COLO668 (cell line): ENCODE data around the gene GLT1D1.
"Not testable (repeated sequence)": the region's sequence is repeated elsewhere in the genome, so short reads cannot be mapped to it uniquely, and the experiment has no call there.

Experiments used
- DNase-seq: peaks from one replicate; lab custom pipeline; 2025; ENCODE audit not compliant: unreplicated experiment; lab: John Stamatoyannopoulos, UW

GLT1D1 gene

DNA sequence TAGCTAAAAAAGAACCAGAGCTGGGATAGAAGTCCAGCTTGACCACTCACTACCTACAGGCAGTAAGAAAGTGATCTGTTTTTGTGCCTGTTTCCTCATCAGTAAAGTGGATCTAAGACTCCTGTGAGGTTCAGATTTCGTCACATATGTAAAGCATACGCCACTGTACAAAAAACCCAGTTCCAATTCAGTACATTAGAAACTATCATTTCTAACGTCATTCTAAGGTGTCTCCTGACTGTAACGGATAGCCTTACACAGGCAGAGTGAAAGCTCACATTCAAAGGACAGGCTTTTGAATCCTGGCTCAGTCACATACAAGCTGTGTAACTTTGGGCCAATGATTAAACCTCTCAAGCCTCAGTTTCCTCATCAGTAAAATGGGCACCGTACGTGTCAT is 33.0 kb upstream of the GLT1D1 start:
- DNase-seq = no peak

DNA sequence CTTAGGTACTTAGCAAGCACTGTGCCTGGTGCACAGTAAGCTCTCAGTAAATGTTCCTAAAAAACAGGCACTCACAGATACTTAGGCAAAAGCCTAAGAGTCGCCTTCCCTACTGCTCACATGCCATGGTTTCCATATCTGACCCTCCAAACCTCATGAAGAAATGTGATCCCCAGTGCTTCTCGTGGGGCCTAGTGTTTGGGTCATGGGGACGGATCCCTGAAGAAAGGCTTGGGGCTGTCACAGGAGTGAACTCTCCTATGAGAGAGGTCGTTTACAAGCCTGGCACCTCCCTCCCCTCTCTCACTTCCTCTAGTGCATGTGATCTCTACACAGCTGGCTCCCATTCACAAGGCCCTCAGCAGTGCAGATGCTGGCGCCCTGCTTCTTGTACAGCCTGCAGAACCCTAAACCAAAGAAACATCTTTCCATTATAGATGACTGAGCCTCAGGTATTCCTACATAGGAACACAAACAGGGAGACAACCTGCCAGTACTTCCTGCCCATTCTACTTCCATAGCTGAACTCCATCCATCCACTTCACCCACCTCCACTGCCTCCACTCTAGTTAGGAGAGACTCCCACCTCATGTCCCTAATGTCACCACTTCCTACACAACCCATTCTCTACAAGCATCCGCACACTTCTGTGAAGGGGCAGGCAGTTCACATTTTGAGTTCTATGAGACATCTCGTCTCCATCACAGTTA is 32.4 kb upstream of the GLT1D1 start:
- peak; percentile 6 for DNase-seq

DNA sequence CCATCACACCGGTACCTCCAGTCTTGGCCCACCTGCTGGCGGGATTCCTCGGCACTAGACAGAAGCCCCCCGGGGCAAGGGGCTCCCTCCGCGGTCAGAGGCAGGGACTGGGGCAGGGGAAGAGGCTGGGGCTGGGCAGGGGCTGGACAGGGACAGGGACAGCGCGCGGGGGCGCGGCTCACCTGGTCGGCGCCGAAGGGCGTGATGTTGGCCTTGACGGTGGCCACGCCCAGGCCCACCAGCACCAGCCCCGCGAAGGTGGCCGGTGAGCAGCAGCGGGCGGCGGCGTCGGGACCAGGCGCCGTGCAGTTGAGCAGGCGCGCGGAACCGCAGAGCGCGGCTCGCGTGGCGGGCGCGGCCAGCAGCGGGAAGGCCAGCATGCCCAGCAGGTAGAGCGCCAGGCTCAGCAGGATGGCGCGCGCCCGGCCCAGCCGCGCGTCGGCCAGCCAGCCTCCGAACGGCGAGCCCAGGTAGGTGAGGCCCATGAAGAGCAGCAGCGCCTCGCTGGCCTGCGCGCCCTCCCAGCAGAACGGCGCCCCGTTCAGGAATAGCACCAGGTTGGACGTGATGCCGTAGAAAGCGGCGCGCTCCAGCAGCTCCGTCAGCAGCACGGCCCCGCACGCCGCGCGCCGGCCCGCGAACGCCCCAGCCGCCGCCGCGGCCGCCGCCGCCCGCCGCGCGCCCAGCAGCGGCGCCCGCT is 29.9 kb upstream of the GLT1D1 start:
- peak; percentile 60 for DNase-seq

DNA sequence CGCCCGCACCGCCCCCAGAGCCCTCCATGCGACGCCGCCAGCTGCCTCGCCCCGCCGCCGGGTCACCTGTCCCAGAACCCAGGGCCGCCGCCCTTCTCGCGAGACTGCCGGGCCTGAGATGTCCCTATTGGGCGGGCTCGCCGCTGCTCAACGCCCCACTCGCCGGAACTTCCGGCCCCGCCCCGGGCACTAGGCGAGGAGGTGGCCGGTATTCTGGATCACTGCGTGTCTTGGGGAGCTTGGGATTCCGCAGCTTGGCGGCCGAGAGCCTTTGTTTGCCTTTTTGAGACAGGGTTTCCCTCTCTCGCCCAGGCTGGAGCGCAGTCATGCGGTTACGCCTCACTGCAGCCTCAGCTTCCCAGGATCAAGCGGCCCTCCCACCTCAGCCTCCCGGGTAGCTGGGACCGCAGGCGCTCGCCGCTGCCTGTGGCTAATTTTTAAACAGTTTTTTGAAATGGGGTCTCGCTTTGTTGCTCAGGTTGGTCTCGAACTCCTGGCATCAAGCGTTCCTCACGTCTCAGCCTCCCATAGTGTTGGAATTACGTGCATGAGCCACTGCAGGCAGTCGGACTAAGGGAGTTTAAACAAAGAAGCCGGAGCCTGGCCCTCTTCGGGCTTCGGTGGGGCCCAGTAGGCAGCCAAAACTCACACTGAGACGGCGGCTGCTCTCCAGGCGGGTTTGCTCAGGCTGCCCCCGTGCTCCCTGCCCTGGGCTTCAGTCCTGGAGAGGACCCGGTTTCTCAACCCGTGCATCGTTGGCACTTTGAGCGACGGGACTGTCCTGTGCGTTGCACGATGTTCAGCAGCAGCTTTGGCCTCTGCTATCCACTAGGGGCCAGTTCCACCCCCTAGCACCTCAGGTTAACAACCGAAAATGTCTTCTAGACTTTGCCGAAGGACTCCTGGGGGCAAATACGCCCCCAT is 29.1 kb upstream of the GLT1D1 start, which contains the start of gene SLC15A4:
Gene SLC15A4, minus strand, starts transcription at position 43 of the 924 bp plus-strand sequence. Its CDS starts 15 bp downstream, at position 28.
- DNase-seq = peak; percentile 95

DNA sequence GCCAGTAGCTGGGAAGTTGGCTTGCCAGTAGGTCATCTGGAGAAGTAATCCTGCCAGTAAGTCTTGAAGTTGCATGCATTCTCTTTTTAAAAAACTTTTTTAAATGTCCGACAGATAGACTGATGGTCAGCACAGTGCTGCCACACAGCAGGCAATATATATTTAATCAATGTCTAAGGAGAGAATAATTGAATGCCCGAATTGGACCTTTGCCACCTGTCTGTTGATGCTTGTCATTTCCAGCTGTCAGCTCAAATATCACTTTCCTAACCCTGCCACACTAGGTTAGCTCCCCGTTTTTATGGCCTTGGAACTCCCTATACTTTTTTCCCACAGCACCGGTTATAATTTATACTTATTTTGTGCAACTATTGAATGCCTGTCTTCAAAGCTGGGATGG is 27.4 kb upstream of the GLT1D1 start:
- peak; percentile 14 for DNase-seq

DNA sequence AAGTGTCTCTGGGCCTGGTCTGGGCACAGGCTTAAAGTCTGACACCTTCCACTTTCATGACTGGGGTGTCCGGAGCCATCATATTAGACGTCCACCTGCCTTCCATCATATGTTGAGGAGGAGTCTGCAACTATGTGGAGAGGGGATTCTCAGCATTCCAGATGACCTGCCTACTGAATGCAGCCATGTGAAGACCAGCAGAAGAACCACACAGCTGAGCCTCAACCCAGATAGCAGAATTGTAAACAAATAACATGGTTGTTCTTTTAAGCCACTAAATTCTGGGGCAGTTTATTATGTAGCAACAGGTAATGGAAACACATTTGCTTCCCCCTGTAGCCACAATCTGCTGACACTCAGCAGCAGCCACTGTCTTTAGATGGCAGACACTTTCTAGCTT is 25.6 kb upstream of the GLT1D1 start:
- no peak for DNase-seq

DNA sequence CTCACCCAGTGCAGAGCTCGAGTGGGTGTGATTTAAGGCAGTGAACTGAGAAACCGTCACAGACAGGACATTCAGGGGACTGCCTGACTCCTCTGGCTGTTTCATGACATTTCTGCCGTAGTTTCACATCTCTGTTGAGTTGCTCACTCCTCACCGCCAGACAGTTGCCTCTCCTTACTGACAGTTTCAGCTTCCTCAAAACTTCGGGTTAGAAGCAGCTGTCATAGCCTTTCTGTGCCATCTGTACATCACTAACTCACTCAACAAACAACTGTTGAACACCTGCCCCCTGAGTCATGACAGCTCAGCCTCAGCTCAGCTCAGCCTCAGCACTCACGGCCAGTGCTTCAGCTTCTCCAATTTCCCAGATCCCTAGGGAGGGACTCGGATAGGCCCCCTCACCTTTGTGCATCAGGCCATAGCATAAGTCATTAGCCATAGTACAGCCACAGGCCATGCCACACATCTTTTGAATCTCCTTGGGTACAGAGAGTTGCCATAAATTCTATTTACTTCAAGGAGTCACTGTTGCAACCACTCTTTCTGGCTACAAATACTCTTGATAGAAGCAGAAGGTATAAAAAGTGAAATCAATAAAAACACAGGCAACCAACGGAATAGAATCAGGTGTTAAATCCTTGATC is 23.3 kb upstream of the GLT1D1 start:
- DNase-seq = peak; percentile 5

DNA sequence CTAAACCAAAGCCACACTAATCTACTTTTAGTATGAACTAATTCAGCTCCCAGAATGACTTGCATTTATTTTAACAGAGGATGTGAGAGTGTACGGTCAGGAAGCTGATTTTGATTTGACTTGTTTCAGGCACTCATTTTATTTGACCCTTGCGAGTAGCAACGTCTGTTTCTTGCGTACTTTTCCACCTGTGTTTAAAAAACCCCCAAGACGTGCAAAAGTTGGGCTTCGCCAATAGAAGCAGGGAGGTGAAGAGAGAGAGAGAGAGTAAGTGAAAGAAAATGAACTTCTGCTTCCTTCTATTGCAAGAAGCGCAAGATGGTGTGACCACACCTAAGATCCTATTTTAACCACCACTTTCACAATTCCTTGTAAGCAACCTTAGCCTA is 22.8 kb upstream of the GLT1D1 start:
- DNase-seq = no peak

DNA sequence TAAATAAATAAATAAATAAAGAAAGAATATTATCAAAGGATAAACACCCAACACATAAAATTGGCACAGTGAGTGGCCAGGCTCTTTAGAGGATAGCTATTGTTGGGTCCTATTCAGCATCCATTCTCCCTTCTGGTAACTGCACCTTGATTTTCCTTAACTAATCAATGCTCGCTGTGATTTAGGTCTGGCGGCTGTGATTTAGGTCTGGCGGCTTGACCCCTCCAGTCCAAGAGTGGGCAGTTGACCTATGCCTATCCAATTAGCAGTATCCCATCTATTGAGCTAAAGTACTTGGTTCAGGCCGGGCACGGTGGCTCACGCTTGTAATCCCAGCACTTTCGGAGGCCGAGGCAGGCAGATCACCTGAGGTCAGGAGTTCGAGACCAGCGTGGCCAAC is 19.9 kb upstream of the GLT1D1 start:
- no peak for DNase-seq

DNA sequence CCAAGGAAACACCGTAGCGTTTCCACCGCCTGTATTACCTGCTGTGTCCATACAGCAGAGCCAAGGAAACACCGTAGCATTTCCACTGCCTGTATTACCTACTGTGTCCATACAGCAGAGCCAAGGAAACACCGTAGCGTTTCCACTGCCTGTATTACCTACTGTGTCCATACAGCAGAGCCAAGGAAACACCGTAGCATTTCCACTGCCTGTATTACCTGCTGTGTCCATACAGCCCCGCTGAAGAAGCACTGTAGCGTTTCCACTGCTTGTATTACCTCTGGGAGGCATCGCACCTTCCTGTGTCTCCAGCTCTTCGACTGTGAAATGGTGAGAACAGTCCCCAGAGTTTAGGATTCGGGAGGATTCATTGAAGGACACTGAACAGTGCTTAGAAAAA is 13.4 kb upstream of the GLT1D1 start:
- DNase-seq = not testable (repeated sequence)

DNA sequence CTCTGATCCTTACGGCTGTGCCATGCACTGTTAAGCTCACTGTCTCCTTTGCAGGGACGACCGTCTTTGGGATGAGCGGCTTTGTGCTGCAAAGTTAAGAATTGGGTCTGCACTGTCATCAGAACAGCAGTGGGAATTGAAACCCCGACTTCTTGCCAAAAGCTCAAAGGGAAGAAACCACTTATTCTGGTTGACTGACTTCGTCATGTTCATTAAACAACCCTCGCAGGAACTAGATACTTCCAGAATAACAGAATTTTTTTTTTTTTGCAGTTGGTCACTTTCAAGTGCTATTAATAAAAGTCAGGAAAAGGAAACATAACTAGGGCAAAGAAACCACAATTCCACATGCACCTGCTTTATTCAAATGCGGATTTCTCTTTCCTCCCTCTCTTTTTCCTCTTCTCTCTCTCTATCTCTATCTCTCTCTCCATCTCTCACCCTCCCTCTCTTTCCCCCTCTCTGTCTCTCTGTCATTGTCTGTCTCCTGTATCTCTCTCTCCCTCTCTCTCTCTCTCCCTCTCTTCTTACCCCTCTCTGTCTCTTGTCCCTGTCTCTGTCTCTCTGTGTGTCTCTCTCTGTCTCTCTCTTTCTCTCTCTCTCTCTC is 12.3 kb upstream of the GLT1D1 start:
- DNase-seq = no peak

DNA sequence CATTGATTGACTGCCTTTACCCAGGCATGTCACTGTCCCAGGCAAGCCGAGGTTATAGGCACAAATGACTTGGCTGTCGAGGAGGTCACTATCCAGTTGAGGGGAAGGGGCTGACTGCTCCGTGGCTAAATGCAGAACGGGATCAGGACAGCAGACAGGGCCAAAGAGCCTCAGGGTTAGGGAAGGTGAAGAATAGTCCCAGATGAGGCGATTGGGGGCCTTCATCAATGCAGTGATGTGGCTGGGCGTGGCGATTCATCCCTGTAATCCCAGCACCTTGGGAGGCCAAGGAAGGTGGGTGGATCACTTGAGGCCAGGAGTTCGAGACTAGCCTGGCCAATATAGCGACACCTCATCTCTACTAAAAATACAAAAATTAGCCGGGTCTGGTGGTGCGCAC is 10.7 kb upstream of the GLT1D1 start:
- DNase-seq = no peak

DNA sequence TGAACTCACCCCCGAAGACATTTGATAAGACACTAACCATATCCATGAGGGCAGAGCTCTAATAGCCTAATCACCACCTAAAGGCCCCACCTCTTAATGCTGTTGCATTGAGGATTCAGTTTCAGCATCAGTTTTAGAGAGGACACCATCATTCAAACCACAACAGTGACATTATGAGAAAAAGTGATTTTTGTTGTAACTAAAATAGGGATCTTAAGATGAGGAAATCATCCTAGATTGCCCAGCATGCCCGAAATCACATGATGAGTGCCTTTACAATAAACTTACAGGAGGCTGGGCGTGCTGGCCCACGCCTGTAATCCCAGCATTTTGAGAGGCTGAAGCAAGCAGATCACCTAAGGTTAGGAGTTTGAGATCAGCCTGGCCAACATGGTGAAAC is 9.7 kb upstream of the GLT1D1 start:
- DNase-seq = no peak

DNA sequence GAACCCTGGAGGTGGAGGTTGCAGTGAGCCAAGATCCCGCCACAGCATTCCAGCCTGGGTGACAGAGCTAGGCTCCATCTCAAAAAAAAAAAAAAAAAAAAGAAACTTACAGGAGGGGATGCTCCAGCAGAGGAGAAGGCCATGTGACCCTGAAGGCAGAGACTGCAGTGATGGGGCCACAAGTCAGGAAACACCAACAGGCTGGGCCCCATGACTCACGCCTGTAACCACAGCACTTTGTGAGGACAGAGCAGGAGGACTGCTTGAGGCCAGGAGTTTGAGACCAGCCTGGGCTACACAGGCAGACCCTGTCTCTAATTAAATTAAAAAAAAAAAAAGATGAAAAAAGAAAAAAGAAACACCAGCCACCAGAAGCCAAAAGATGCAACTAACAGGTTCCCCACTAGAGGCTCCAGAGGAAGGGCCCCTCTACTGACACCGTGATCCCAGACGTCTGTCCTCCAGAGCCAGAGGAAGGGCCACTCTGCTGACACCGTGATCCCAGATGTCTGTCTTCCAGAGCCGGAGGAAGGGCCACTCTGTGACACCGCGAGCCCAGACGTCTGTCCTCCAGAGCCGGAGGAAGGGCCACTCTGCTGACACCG is 9.1 kb upstream of the GLT1D1 start:
- DNase-seq = no peak

DNA sequence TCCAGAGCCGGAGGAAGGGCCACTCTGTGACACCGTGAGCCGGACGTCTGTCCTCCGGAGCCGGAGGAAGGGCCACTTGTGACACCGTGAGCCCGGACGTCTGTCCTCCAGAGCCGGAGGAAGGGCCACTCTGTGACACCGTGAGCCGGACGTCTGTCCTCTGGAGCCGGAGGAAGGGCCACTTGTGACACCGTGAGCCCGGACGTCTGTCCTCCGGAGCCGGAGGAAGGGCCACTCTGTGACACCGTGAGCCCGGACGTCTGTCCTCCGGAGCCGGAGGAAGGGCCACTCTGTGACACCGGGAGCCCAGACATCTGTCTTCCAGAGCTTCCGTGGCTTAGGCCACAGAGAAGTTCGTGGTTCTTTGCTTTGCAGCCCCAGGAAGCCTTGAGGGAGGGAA is 6.6 kb upstream of the GLT1D1 start:
- DNase-seq = not testable (repeated sequence)

DNA sequence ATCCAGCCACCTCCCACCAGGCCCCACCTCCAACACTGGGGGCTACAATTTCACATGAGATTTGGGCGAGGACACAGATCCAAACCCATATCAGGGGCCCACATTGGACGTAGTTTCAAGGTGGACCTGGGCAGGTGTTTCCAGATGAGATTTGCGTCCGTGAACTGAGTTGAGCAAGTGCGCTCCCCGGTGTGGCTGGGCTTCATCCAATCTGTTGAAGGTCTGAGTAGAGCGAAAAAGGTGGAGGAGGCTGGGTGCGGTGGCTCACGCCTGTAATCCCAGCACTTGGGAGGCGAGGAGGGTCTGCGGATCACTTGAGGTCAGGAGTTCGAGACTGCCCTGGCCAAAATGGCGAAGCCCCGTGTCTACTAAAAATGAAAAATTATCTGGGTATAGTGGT is 4.9 kb upstream of the GLT1D1 start:
- DNase-seq = no peak

DNA sequence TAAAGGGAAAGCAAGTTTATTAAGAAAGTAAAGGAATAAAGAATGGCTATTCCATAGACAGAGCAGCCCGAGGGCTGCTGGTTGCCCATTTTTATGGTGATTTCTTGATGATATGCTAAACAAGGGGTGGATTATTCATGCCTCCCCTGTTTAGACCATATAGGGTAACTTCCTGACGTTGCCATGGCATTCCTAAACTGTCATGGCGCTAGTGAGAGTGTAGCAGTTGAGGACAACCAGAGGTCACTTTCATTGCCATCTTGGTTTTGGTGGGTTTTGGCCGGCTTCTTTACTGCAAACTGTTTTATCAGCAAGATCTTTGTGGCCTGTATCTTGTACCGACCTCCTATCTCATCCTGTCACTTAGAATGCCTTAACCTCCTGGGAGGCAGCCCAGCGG is 3.5 kb upstream of the GLT1D1 start:
- DNase-seq = not testable (repeated sequence)

DNA sequence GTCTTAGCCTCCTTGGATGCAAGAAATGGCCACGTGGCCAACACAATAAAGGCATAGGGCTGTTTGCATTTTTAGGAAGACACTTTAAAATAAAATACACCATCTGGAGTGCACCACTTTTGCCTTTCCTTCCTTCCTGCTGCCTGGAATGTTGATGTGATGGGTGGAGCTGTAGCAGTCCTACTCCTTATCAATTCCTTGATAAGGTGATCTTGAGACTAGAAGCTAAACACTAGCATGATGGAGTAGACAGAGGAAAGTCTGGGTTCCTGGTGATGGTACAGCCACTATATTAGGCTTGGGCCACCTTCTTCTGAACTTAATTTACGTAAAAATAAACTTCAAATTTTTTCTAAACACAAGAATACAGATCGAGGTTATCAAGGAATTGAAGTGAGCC is 2.9 kb upstream of the GLT1D1 start:
- DNase-seq = no peak

DNA sequence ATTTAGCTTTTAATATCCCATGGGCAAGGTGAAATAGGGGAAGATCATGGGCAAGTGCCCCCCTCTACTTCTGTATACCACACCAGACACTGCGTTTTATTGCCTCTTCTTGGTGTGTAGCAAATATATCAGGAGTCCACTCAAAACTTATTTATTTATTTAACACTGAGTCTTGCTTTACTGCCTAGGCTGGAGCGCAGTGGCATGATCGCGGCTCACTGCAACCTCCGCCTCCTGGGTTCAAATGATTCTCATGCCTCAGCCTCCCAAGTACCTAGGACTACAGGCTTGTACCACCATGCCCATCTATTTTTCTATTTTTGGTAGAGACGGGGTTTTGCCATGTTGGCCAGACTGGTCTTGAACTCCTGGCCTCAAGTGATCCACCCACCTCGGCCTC is 1.8 kb upstream of the GLT1D1 start:
- DNase-seq = not testable (repeated sequence)

DNA sequence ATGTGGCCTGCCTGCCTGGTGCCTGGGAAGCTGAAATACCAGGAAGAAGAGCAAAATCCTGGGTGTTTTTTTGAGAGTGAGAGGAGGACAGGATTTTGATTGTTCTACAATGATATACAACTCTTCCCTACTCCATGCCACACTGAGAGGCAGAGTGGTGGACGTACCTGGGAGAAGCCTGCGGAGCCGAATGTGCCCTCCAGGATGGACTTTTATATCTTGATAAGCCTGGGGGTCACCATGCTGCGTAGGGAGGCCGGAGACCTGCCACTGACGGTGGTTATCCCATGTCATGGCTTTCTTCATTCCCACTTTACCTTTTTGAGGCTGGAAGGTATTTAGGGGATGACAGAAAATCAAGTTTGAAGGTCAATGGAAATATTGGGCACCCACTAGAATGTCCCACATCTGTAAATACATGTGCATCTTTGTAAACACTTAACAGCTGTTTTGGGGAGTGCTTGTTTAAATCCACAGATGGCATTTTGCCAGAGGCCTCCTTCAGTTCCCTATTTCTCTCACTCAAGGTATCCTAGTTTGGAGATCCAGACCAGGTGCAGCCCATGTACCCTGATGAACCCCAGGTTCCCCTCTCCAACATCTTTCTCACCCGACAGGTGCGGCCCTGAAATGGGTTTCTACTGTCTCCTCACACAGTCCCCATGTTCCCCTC is 1.1 kb upstream of the GLT1D1 start:
- no peak for DNase-seq
